Thymus (tissue), 11 donors: ENCODE results near the gene RAD51D. TPM values are rescaled to one million over a fixed set of nuclear protein-coding genes. Genes with fewer than 3 reads are reported as not detected.

Experiments
- DNase-seq, 9 donors: peaks; one replicate each; pipeline ENCODE4 v3.0.0-alpha.2; 2013; ENCODE audit warnings: low spot score in 9 of 9, low read depth in 6 of 9, missing footprints in 1 of 9
- H3K27ac ChIP-seq, 2 donors: one replicate each; pipeline ENCODE4 v1.5.1; 2013; ENCODE audit warnings: control low read depth in 1 of 2, low read depth in 1 of 2, low read length in 1 of 2, mild to moderate bottlenecking in 1 of 2, moderate library complexity in 1 of 2
- H3K27me3 ChIP-seq, 2 donors: one replicate each; pipeline ENCODE4 v1.5.1; 2013; ENCODE audit warnings: low read length in 1 of 2; ENCODE audit not compliant: control insufficient read depth in 2 of 2, insufficient read depth in 1 of 2
- H3K36me3 ChIP-seq, 2 donors: one replicate each; pipeline ENCODE4 v1.5.1; 2013; ENCODE audit warnings: low read length in 1 of 2, mild to moderate bottlenecking in 1 of 2, moderate library complexity in 1 of 2; ENCODE audit not compliant: control insufficient read depth in 2 of 2, insufficient read depth in 2 of 2
- H3K4me1 ChIP-seq, 2 donors: one replicate each; pipeline ENCODE4 v1.5.1; 2013; ENCODE audit warnings: low read length in 2 of 2; ENCODE audit not compliant: control insufficient read depth in 2 of 2, insufficient read depth in 2 of 2
- H3K4me3 ChIP-seq, 2 donors: one replicate each; pipeline ENCODE4 v1.5.1; 2013; ENCODE audit warnings: low read length in 2 of 2, control low read depth in 1 of 2, mild to moderate bottlenecking in 1 of 2
- H3K9me3 ChIP-seq, 2 donors: one replicate each; pipeline ENCODE4 v1.5.1; 2013; ENCODE audit warnings: low read length in 1 of 2, mild to moderate bottlenecking in 1 of 2; ENCODE audit not compliant: control insufficient read depth in 2 of 2, insufficient read depth in 1 of 2
- WGBS: extraction: QIAGEN DNeasy Blood & Tissue Kit; methylation state at CpG from one replicate; pipeline ENCODE4 v1.1.7; 2013; 5-methylcytosine and 5-hydroxymethylcytosine counted together
- polyA plus RNA-seq: library from polyadenylated mRNA; stranded (reverse); fragments of 200-250 nt; gene quantifications from one replicate; pipeline ENCODE4 v1.2.3, GENCODE V29; 2013
- total RNA-seq: library from RNA; stranded (reverse); fragments of 120-200 nt; gene quantifications from one replicate; pipeline ENCODE4 v1.2.4, GENCODE V29; 2013
- donor health status: healthy.

RAD51D gene
- total and polyA plus RNA-seq, 2 donors = 5.9 to 7.7 TPM

GRCh38 chr17:35069311-35069710, 50.3 kb downstream of the RAD51D start:
- Histone ChIP-seq H3K36me3 (peaks cover 3% of the 10 kb centered on the region in 2 donors), H3K4me1 (peaks cover 0 to 4% of the 10 kb centered on the region in 2 donors), H3K27ac (no peak overlapping the region), H3K4me3 (no peak overlapping the region), H3K9me3 (no peaks in the 10 kb centered on the region), H3K27me3 (no peaks in the 10 kb centered on the region)
- DNase-seq = no peak
- WGBS = 98% methylated on average over 2 of the region's 2 CpGs

DNA sequence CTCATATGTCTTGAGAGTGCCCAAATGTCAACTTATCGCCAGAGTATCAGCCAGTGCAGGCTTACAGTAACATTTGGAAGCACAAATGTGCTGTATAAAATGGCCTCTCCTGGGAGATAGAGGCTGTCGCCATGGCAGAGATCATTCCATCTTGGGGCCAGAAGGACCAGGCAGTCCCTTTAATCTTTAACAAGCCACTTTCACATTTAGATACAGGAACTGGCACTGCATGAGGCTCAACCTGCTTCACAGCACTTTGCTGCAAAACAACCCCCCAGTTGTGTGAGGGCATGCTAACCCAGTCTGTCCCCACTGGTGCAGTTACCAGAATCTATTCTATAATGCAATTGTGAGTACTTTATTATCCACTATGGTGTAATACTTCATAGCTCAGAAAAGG, 51.4 kb downstream of the RAD51D start:
- no peak overlapping the region for H3K4me3 ChIP-seq
- H3K4me1 ChIP-seq = peaks cover 4 to 11% of the 10 kb centered on the region in 2 donors
- H3K36me3 ChIP-seq = peaks cover 3% of the 10 kb centered on the region in 2 donors
- no peaks in the 10 kb centered on the region for H3K27me3 ChIP-seq
- DNase-seq = no peak
- H3K9me3 ChIP-seq = no peaks in the 10 kb centered on the region
- H3K27ac ChIP-seq = no peak overlapping the region
- WGBS = 96% methylated on average over 2 of the region's 2 CpGs

DNA sequence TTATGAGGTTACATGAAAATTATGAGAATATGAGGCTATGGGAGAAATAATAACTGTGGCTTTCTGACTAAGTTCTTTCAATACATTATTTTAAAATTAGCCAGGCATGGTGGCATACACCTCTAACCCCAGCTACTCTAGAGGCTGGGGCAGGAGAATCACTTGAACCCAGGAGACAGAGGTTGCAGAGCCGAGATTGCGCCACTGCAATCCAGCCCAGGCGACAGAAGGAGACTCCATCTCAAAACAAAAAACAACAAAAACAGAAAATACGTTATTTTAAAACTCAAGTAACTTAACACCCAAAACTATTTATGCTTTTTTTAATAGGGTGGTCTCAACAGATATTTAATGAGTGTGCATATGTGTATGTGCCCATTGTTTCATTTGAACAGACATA, 53.8 kb downstream of the RAD51D start:
- Histone ChIP-seq H3K4me1 (peaks cover 7 to 12% of the 10 kb centered on the region in 2 donors), H3K36me3 (peaks cover 0 to under 1% of the 10 kb centered on the region in 2 donors), H3K27me3 (no peaks in the 10 kb centered on the region), H3K9me3 (no peaks in the 10 kb centered on the region), H3K27ac (no peak overlapping the region), H3K4me3 (no peak overlapping the region)
- no peak for DNase-seq
- 98% methylated on average over 4 of the region's 4 CpGs for WGBS

GRCh38 chr17:35064516-35065215, 55.0 kb downstream of the RAD51D start:
- H3K36me3 ChIP-seq = peaks cover 0 to 3% of the 10 kb centered on the region in 2 donors
- no peak overlapping the region for H3K4me3 ChIP-seq
- H3K27ac ChIP-seq = no peak overlapping the region
- WGBS = 96% methylated on average over 3 of the region's 3 CpGs
- H3K9me3 ChIP-seq = no peaks in the 10 kb centered on the region
- peaks cover 7 to 12% of the 10 kb centered on the region in 2 donors for H3K4me1 ChIP-seq
- no peaks in the 10 kb centered on the region for H3K27me3 ChIP-seq
- no peak for DNase-seq

DNA sequence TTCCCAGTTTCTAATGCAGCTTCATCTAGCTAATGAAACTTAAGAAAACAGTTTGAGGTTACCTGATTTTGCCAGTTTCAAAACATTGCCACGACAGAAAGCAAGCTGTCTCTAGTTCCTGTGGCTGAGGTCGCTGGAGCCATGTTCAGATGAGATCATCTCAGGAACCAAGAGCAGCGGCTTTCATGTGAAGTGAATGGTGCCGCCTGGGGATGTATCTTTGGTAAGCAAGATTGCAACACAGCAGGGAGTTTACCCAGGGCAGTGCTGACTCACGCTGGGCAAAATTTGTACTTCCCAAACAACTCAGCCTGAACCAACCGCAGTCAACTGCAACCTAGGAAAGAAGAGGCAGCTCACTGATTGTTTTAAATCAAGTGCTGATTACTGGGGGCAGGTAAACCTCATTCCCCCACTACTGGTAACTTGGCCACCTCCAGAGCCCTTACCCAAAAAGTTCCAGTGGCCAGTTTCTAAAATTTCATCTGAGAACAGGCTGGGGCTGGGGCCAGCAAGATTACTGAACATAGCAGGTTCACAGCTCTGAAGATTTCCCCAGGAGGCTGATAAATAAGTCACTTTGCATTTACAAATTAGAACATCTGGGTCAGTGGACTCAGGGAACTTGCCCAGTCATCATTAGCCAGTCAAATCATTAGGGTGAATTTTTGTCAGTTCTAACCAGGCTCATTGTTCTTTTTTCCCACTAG, 56.0 kb downstream of the RAD51D start, which contains the start of gene RFFL:
Gene RFFL, minus strand, starts transcription at position 194 of the 710 bp plus-strand sequence. CDS start 37,154 bp downstream, outside the sequence.
- under 1% methylated on average over 6 of the region's 6 CpGs for WGBS
- Histone ChIP-seq H3K27ac (peak within 1 kb of the TSS; percentile 90 to 92), H3K9me3 (no peaks in the 10 kb centered on the region), H3K4me1 (peaks cover 7 to 12% of the 10 kb centered on the region in 2 donors), H3K36me3 (peaks cover 0 to 3% of the 10 kb centered on the region in 2 donors), H3K27me3 (no peaks in the 10 kb centered on the region), H3K4me3 (peak within 1 kb of the TSS; percentile 37 to 38)
- DNase-seq = peak; percentile 66 to 95 (median 83)

GRCh38 chr17:35062308-35062707, 57.4 kb downstream of the RAD51D start:
- no peak overlapping the region for H3K4me3 ChIP-seq
- H3K27me3 ChIP-seq = no peaks in the 10 kb centered on the region
- no peak overlapping the region for H3K27ac ChIP-seq
- peaks cover 7 to 12% of the 10 kb centered on the region in 2 donors for H3K4me1 ChIP-seq
- WGBS = 97% methylated on average over 3 of the region's 3 CpGs
- peaks cover 0 to 3% of the 10 kb centered on the region in 2 donors for H3K36me3 ChIP-seq
- H3K9me3 ChIP-seq = no peaks in the 10 kb centered on the region
- no peak for DNase-seq

GRCh38 chr17:35057332-35057915, 62.2 kb downstream of the RAD51D start:
- H3K27ac ChIP-seq = no peak overlapping the region
- H3K4me1 ChIP-seq = peaks cover 12 to 16% of the 10 kb centered on the region in 2 donors
- H3K9me3 ChIP-seq = no peaks in the 10 kb centered on the region
- WGBS = 98% methylated on average over 1 of the region's 1 CpG
- H3K4me3 ChIP-seq = no peak overlapping the region
- H3K36me3 ChIP-seq = peaks cover 0 to 3% of the 10 kb centered on the region in 2 donors
- DNase-seq = no peak
- H3K27me3 ChIP-seq = no peaks in the 10 kb centered on the region

DNA sequence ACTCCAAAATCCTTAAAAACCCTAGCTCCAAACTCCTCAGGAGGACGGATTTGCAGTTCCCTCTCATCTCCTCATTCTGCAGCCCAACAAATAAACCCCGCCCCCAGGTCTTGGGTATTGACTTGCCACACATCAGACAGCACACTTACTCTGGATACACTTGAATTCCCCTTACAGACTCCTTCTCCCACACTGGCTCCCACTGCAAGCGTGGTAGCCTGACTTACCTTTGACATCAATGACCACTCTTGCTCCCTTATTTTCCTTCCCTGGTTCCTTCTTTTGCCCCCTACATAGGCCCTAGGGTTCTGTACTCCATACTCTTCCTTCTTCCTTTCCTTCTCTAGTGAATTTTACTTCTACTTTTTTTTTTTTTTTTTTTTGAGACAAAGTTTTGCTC, 63.6 kb downstream of the RAD51D start:
- Histone ChIP-seq H3K4me1 (peaks cover 22 to 29% of the 10 kb centered on the region in 2 donors), H3K27ac (no peak overlapping the region), H3K9me3 (no peaks in the 10 kb centered on the region), H3K27me3 (no peaks in the 10 kb centered on the region), H3K36me3 (peaks cover 0 to 3% of the 10 kb centered on the region in 2 donors), H3K4me3 (no peak overlapping the region)
- 95% methylated on average over 3 of the region's 3 CpGs for WGBS
- no peak for DNase-seq

DNA sequence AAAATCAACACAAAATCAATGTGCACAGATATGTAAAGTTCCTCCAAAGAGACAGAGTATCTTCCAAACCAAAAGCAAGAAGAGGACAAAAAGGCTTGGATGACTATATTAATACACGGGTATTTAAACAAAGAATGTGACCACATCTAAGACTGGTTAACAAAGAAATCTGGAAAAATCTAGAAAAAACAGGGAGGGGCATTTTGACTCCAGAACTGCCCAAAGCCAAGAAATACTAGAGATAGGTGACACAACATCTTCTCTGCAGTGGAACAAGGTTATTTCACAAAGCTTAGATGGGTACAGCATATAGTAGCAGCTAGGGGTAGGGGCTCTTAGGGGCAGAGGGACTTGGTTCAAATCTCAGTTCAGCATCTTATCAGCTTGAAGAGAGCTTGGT, 66.5 kb downstream of the RAD51D start:
- Histone ChIP-seq H3K4me3 (no peak overlapping the region), H3K4me1 (peaks cover 45 to 56% of the 10 kb centered on the region in 2 donors), H3K27me3 (no peaks in the 10 kb centered on the region), H3K27ac (peak overlapping the region in 1 of 2 donors; percentile 37), H3K9me3 (no peaks in the 10 kb centered on the region), H3K36me3 (no peaks in the 10 kb centered on the region)
- 94% methylated on average over 1 of the region's 1 CpG for WGBS
- DNase-seq = no peak
